K562 (cell line): ENCODE measurements around the gene SNX15. TPM values are rescaled to one million over a fixed set of nuclear protein-coding genes. Genes with fewer than 3 reads are reported as not detected.

Experiments
- ATAC-seq: fragments of 200-7000 bp; cut with Tn5 transposase; 3 replicates; pipeline ENCODE4 v1.9.1; 2020; ENCODE audit warnings: moderate library complexity
- BruUV-seq: library from RNA; stranded (reverse); fragments of 400-500 nt; replicated peaks from 2 replicates; lab custom pipeline; 2021; lab: Mats Ljungman, UMichigan
- CTCF ChIA-PET: fragments of 300-600 bp; formaldehyde crosslinking; extraction: SDS; loops from one replicate; lab custom pipeline; 2021; ENCODE audit warnings: low intra/inter-chr PET ratio; lab: Yijun Ruan, JAX
- POLR2A ChIA-PET: fragments of 300-600, 350-650 bp; sonication (Branson Sonifier 250); formaldehyde crosslinking; extraction: SDS; loops from one replicate; lab custom pipeline; 2021; ENCODE audit warnings: antibody characterized with exemption, inconsistent platforms; lab: Yijun Ruan, JAX
- DNase-seq, 4 experiments: peaks; one replicate each; pipeline versions ENCODE4 v3.0.0 to v3.0.0-alpha.2; 2011 to 2018; ENCODE audit warnings: low spot score in 3 of 4, mixed read lengths in 3 of 4; ENCODE audit errors: extremely low read depth in 1 of 4
- FAIRE-seq: peaks from 2 replicates; lab custom pipeline; 2011; peaks lifted over from hg19 to GRCh38; lab: Jason Lieb, UNC
- H2AFZ ChIP-seq: 2 replicates; pipeline ENCODE4 v1.6.0; 2011; ENCODE audit warnings: low read depth, low read length, control low read depth, inconsistent platforms
- H3K27ac ChIP-seq: fragments of 200-600 bp; 3 replicates; pipeline ENCODE4 v1.8.0; 2011; ENCODE audit warnings: low read depth, mild to moderate bottlenecking, control low read depth, inconsistent platforms, low read length, moderate library complexity, mixed read lengths; ENCODE audit errors: extremely low read depth
- H3K27me3 ChIP-seq, 2 experiments: fragments of 300-600 bp in 1 of 2; 2 replicates in 1 of 2; 3 replicates in 1 of 2; pipeline versions ENCODE4 v1.6.0 to v1.8.0; 2011; ENCODE audit warnings: inconsistent platforms in 2 of 2, low read length in 2 of 2, mild to moderate bottlenecking in 1 of 2, mixed read lengths in 1 of 2, moderate library complexity in 1 of 2; ENCODE audit not compliant: control insufficient read depth in 2 of 2, insufficient read depth in 2 of 2
- H3K36me3 ChIP-seq: fragments of 300-600 bp; 3 replicates; pipeline ENCODE4 v1.8.0; 2011; ENCODE audit warnings: mild to moderate bottlenecking, low read length, inconsistent platforms; ENCODE audit not compliant: control insufficient read depth, insufficient read depth
- H3K4me1 ChIP-seq, 2 experiments: fragments of 200-600 bp in 1 of 2; replicated peaks in 1 of 2; 2 replicates in 1 of 2; 3 replicates in 1 of 2; pipeline versions ENCODE4 v1.5.1 to v1.8.0; 2011; ENCODE audit warnings: inconsistent platforms in 2 of 2, low read length in 2 of 2, mild to moderate bottlenecking in 1 of 2, mixed read lengths in 1 of 2, moderate library complexity in 1 of 2; ENCODE audit not compliant: control insufficient read depth in 2 of 2, insufficient read depth in 2 of 2
- H3K4me2 ChIP-seq: 2 replicates; pipeline ENCODE4 v1.6.1; 2011; ENCODE audit warnings: low read length, control low read depth, inconsistent platforms, mixed read lengths; ENCODE audit not compliant: insufficient read depth
- H3K4me3 ChIP-seq: fragments of 200-600 bp; sonication (generic), shearing (Covaris generic); 2 replicates; pipeline ENCODE4 v1.5.1; 2016; ENCODE audit warnings: control low read depth, inconsistent platforms
- H3K79me2 ChIP-seq: fragments of 200-600 bp; 3 replicates; pipeline ENCODE4 v1.8.0; 2011; ENCODE audit warnings: low read length, inconsistent platforms; ENCODE audit not compliant: control insufficient read depth, insufficient read depth
- H3K9ac ChIP-seq, 2 experiments: 2 replicates each; pipeline versions ENCODE4 v1.6.0 to v1.6.1; 2011; ENCODE audit warnings: low read depth in 2 of 2, low read length in 2 of 2, control low read depth in 1 of 2, inconsistent platforms in 1 of 2, mild to moderate bottlenecking in 1 of 2, mixed read lengths in 1 of 2; ENCODE audit not compliant: insufficient read depth in 1 of 2
- H3K9me1 ChIP-seq: one replicate; pipeline ENCODE4 v1.6.0; 2011; ENCODE audit warnings: inconsistent platforms, mild to moderate bottlenecking, low read length, moderate library complexity; ENCODE audit not compliant: control insufficient read depth, insufficient read depth
- H3K9me3 ChIP-seq: replicated peaks from 2 replicates; pipeline ENCODE4 v1.5.1; 2011; ENCODE audit warnings: low read depth, low read length, inconsistent platforms; ENCODE audit not compliant: control insufficient read depth, insufficient read depth
- H4K20me1 ChIP-seq: replicated peaks from 2 replicates; pipeline ENCODE4 v1.6.1; 2011; ENCODE audit warnings: low read length, inconsistent platforms, mixed read lengths; ENCODE audit not compliant: control insufficient read depth, insufficient read depth
- BRCA1 ChIP-seq, 2 experiments: fragments of 450-650 bp in 1 of 2; sonication (generic) in 1 of 2; formaldehyde crosslinking in 1 of 2; IDR thresholded peaks; 2 replicates each; pipeline versions ENCODE4 v1.5.0 to v1.6.1; 2017 to 2020; ENCODE audit warnings: mild to moderate bottlenecking in 1 of 2, missing genetic modification reagents in 1 of 2
- BRF1 ChIP-seq: IDR thresholded peaks from 3 replicates; pipeline ENCODE4 v1.6.1; 2011; ENCODE audit warnings: borderline replicate concordance, mild to moderate bottlenecking; ENCODE audit not compliant: insufficient read length; ENCODE audit errors: extremely low read depth
- ESRRB ChIP-seq: fragments of 250-450 bp; sonication (Bioruptor Pico); IDR thresholded peaks from 2 replicates; pipeline ENCODE4 v1.5.0; 2020; ENCODE audit warnings: mild to moderate bottlenecking, moderate library complexity, borderline replicate concordance
- ETV6 ChIP-seq, 3 experiments: fragments of 150-350 bp in 1 of 3; sonication (generic) in 1 of 3; formaldehyde crosslinking in 1 of 3; IDR thresholded peaks; 2 replicates each; pipeline versions ENCODE4 v1.6.1 to v1.8.0; 2014 to 2022; ENCODE audit warnings: borderline replicate concordance in 2 of 3, low read depth in 2 of 3, antibody characterized with exemption in 1 of 3, low read length in 1 of 3, mild to moderate bottlenecking in 1 of 3, missing genetic modification reagents in 1 of 3
- FOSL1 ChIP-seq: fragments of 200-800 bp; sonication (Bioruptor generic); conservative IDR thresholded peaks from 2 replicates; pipeline ENCODE4 v1.6.1; 2016; ENCODE audit warnings: missing genetic modification characterization, missing compliant biosample characterization
- GTF2A2 ChIP-seq: IDR thresholded peaks from 2 replicates; pipeline ENCODE4 v1.6.1; 2016; ENCODE audit warnings: mild to moderate bottlenecking, missing genetic modification characterization, missing compliant biosample characterization
- HDAC8 ChIP-seq: fragments of 450-650 bp; IDR thresholded peaks from 2 replicates; pipeline ENCODE4 v1.6.1; 2016; ENCODE audit warnings: mild to moderate bottlenecking, missing genetic modification characterization, moderate library complexity, missing compliant biosample characterization
- RHOXF2B ChIP-seq: fragments of 250-450 bp; sonication (Bioruptor Pico); conservative IDR thresholded peaks from 2 replicates; pipeline ENCODE4 v1.5.1; 2021
- SMC3 ChIP-seq: conservative IDR thresholded peaks from 2 replicates; pipeline ENCODE4 v1.6.1; 2011; ENCODE audit warnings: low read depth, low read length, improper control_type of control experiment; ENCODE audit not compliant: insufficient read depth
- SRSF3 ChIP-seq: fragments of 200-400 bp; formaldehyde crosslinking; IDR thresholded peaks from 2 replicates; pipeline ENCODE4 v1.6.1; 2016; ENCODE audit warnings: mild to moderate bottlenecking, low read length, moderate library complexity; ENCODE audit not compliant: insufficient read depth
- TCF3 ChIP-seq: sonication (generic); formaldehyde crosslinking; IDR thresholded peaks from 2 replicates; pipeline ENCODE4 v1.4.0; 2020; ENCODE audit warnings: mild to moderate bottlenecking, missing genetic modification reagents
- ZBTB17 ChIP-seq: fragments of 450-650 bp; formaldehyde crosslinking; IDR thresholded peaks from 2 replicates; pipeline ENCODE4 v1.4.0; 2020; ENCODE audit warnings: mild to moderate bottlenecking
- WGBS: fragments of 100-300 bp; shearing (Covaris generic); methylation state at CpG from one replicate; pipeline ENCODE4 v1.1.6; 2016; ENCODE audit warnings: low coverage, mixed read lengths; ENCODE audit not compliant: insufficient coverage; ENCODE audit errors: missing lambda C conversion rate; 5-methylcytosine and 5-hydroxymethylcytosine counted together
- in situ Hi-C: fragments of 300-500 bp; cut with MboI; formaldehyde crosslinking; loops from 4 replicates; pipeline ENCODE4 v1.15.0; 2018; ENCODE audit warnings: inconsistent platforms, mixed read lengths
- intact Hi-C: fragments of 100-400 bp; cut with micrococcal nuclease; formaldehyde crosslinking; loops from 2 replicates; pipeline ENCODE4 v1.14.2; 2022
- polyA plus RNA-seq, 8 experiments: library from polyadenylated mRNA; depleted of rRNA in 4 of 8; stranded (reverse) in 5 of 8; unstranded in 3 of 8; fragments of >200 nt; fragmentation: Nextera tagmentation in 2 of 8; fragmentation: Illumina TruSeq in 1 of 8; extraction: Ambion mirVana in 2 of 8; extraction: Trizol in 1 of 8; gene quantifications; 2 replicates each; pipeline versions ENCODE4 v1.2.1 to v1.2.3, GENCODE V29; 2011 to 2014; ENCODE audit warnings: inconsistent platforms in 1 of 8, missing spikeins in 1 of 8
- total RNA-seq, 7 experiments: library from RNA; depleted of rRNA in 6 of 7; stranded (reverse); fragments of >200 nt in 6 of 7; fragmentation: Illumina TruSeq in 2 of 7; extraction: Trizol in 2 of 7; gene quantifications; 2 replicates each; pipeline versions ENCODE4 v1.2.1 to v1.2.3, GENCODE V29; 2011 to 2021; ENCODE audit warnings: low replicate concordance in 1 of 7
- TF ChIP-seq, protein P1 (sequence below): fragments of 250-450 bp; sonication (Bioruptor Pico); IDR thresholded peaks from 2 replicates; pipeline ENCODE4 v1.8.0; 2021; ENCODE audit warnings: borderline replicate concordance, mild to moderate bottlenecking, moderate library complexity; ENCODE audit not compliant: poor library complexity, severe bottlenecking

SNX15 gene
- total and polyA plus RNA-seq, 9 of the 15 experiments (the other 6 are each of a cell fraction or from before 2014, with no cell fraction given): 1.8 to 27.8 (median 15.2) TPM

DNA sequence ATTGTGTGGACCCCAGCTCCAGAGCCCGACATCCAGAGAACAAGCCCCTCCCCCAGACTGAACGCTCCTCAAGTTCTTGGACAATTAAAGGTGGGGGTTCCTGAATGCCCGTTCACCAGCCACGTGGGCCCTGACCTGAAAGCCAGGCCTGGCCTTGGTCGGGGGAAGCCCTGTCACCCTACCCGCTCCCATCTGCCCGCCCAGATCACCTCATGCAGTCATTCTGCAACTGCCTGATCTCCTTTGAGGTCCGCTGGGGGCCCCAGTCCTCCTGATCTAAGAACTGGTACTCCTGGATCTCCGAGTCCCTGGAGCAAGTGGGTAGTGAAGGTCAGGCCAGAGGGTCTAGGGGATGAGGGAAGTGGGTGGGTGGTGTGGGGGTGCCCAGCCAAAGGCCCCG lies 40.2 kb downstream of the SNX15 start (continued):
- no peak for TF ChIP-seq GTF2A2 (tag)

DNA sequence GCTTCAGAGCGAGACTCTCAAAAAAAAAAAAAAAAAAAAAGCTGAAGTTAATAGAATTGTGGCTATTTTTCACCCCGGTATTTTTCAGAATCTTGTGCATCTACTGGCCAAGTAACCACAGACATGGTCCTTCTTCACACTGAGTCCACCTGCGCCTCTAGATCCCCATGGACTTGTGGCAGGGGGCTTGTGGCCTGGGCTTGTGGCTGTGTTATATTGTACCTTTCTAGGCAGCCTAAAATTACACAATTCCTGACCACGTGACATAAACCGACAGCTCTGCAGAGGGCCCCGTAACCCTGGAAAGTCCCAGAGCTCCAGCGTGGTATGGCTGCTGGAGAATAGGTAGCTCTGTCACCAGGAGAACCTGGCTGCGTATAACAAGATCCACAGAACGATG lies 42.0 kb downstream of the SNX15 start:
- Histone ChIP-seq H3K79me2 (no peaks in the 10 kb centered on the region), H3K9me3 (no peaks in the 10 kb centered on the region), H3K36me3 (no peaks in the 10 kb centered on the region), H3K27me3 (no peaks in the 10 kb centered on the region), H2AFZ (no peak overlapping the region), H4K20me1 (no peaks in the 10 kb centered on the region), H3K27ac (no peak overlapping the region), H3K4me2 (no peak overlapping the region), H3K9me1 (peaks cover 2% of the 10 kb centered on the region), H3K9ac (no peak overlapping the region), H3K4me3 (no peak overlapping the region), H3K4me1 (peaks cover 8 to 20% of the 10 kb centered on the region in 2 experiments)
- BruUV-seq: no TSS peak
- in situ Hi-C loops: no loop called here
- 28% methylated on average over 8 of the region's 9 CpGs for WGBS
- ChIA-PET POLR2A (interaction anchor here (0.7 to 1.4 kb wide), 5 partner anchors 9 to 74 kb away, joined by 3 to 4 read pairs (median 3); partner anchors contain the start of genes CDCA5 and ZFPL1), CTCF (no interaction called here)
- TF ChIP-seq TCF3 (CRISPR knock-in tag) (no peak), SMC3 (no peak), ESRRB (CRISPR knock-in tag) (no peak), RHOXF2B (CRISPR knock-in tag) (no peak), ZBTB17 (CRISPR knock-in tag) (no peak), ETV6 (IDR thresholded peaks at IDR 0.05; ENCODE audit: borderline replicate concordance in 1 of 2, low read depth in 2 of 2, low read length in 1 of 2) (no peak), ETV6 (CRISPR knock-in tag; IDR thresholded peaks at IDR 0.05; ENCODE audit: borderline replicate concordance) (no peak), HDAC8 (tag) (no peak), BRF1 (no peak), SRSF3 (no peak), BRCA1 (IDR thresholded peaks at IDR 0.05) (no peak), BRCA1 (CRISPR knock-in tag; IDR thresholded peaks at IDR 0.05) (no peak), FOSL1 (tag) (no peak)
- TF ChIP-seq, protein P1, sequence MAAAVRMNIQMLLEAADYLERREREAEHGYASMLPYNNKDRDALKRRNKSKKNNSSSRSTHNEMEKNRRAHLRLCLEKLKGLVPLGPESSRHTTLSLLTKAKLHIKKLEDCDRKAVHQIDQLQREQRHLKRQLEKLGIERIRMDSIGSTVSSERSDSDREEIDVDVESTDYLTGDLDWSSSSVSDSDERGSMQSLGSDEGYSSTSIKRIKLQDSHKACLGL (CRISPR knock-in tag): no peak
- DNase-seq (no peak), FAIRE-seq (peak; percentile 58), ATAC-seq (no peak)
- intact Hi-C loops: no loop called here
